Ovary (tissue), 9 donors: ENCODE data around the gene ABCA4. TPM values are rescaled to one million over a fixed set of nuclear protein-coding genes. Genes with fewer than 3 reads are reported as not detected.
"Not testable (repeated sequence)": the region's sequence is repeated elsewhere in the genome, so short reads cannot be mapped to it uniquely, and the experiment has no call there.

Source experiments
- DNase-seq, 5 donors: peaks; one replicate each; pipeline ENCODE4 v3.0.0-alpha.2; 2019 to 2020
- H3K27ac ChIP-seq, 2 donors: fragments of 200-600 bp; one replicate each; pipeline versions ENCODE4 v1.5.1 to v1.8.0; 2019 to 2022
- H3K27me3 ChIP-seq: fragments of 200-600 bp; one replicate; pipeline ENCODE4 v1.8.0; 2022
- H3K36me3 ChIP-seq: fragments of 200-600 bp; sonication (generic); one replicate; pipeline ENCODE4 v1.5.1; 2019
- H3K4me1 ChIP-seq: one replicate; pipeline ENCODE4 v1.8.1; 2013; ENCODE audit warnings: mild to moderate bottlenecking, moderate library complexity; ENCODE audit not compliant: insufficient read depth
- H3K4me3 ChIP-seq: fragments of 200-600 bp; sonication (generic); one replicate; pipeline ENCODE4 v1.5.1; 2017
- H3K9me3 ChIP-seq, 2 donors: fragments of 200-600 bp in 1 of 2; sonication (generic) in 1 of 2; one replicate each; pipeline versions ENCODE4 v1.5.1 to v1.8.1; 2013 to 2019; ENCODE audit warnings: mild to moderate bottlenecking in 1 of 2, moderate library complexity in 1 of 2
- EP300 ChIP-seq: sonication (generic); formaldehyde crosslinking; IDR thresholded peaks from one replicate; pipeline ENCODE4 v1.6.1; 2017; ENCODE audit warnings: antibody characterized with exemption
- POLR2A ChIP-seq: fragments of 450-650 bp; IDR thresholded peaks from one replicate; pipeline ENCODE4 v1.6.1; 2017; ENCODE audit warnings: antibody characterized with exemption, mild to moderate bottlenecking, moderate library complexity
- WGBS, 3 donors: extraction: QIAGEN DNeasy Blood & Tissue Kit in 1 of 3; methylation state at CpG; one replicate each; pipeline versions ENCODE4 v1.1.5 to v1.1.7; 2013 to 2017; 5-methylcytosine and 5-hydroxymethylcytosine counted together
- intact Hi-C, 4 donors: fragments of 100-400 bp; cut with DNase I; formaldehyde crosslinking; loops; one replicate each; pipeline versions ENCODE4 v1.11.0 to v1.15.1; 2022 to 2023
- polyA plus RNA-seq, 2 donors: library from polyadenylated mRNA; stranded (reverse); fragments of 200-250 nt in 1 of 2; fragments of 350-450 nt in 1 of 2; fragmentation: Illumina TruSeq in 1 of 2; extraction: RNeasy Lipid Tissue Mini Kit (QIAGEN cat#74804) in 1 of 2; gene quantifications; one replicate each; pipeline ENCODE4 v1.2.3, GENCODE V29; 2013 to 2014
- total RNA-seq, 7 donors: library from RNA; depleted of rRNA in 2 of 7; stranded (reverse); fragments of >200 nt in 2 of 7; fragmentation: NEBNext Ultra II Directional in 3 of 7; extraction: Animal tissue kit (Norgen Biotek cat#: 25700) in 3 of 7; gene quantifications; one replicate each; pipeline versions ENCODE4 v1.1.0 to v1.2.4, GENCODE V29; 2016 to 2023
- TF ChIP-seq, protein P1 (sequence below), 3 donors: fragments of 450-650 bp in 2 of 3; fragments of 200-600 bp in 1 of 3; IDR thresholded peaks; one replicate each; pipeline versions ENCODE4 v1.5.1 to v1.8.0; 2016 to 2022; ENCODE audit warnings: antibody characterized with exemption in 3 of 3, mild to moderate bottlenecking in 1 of 3
- donor health status: DM: no; HTN: no; CAD: no; lungs with moderate emphysema.
- donor health status: DM: no; HTN: no; CAD: no.
- donor health status: Bipolar disorder and iron deficiency.
- donor health status: DM: yes; HTN: yes; CAD: no.
- donor health status: DM: no; HTN: no; CAD: no.
- donor health status: DM: yes; HTN: yes; CAD: no.

ABCA4 gene
- total and polyA plus RNA-seq, 9 donors: 0.12 to 3.1 (median 0.35) TPM

- H3K27ac ChIP-seq: no peak overlapping the region
- intact Hi-C loops: no loop called here
- WGBS, 3 donors: 96 to 97% (median 96%) methylated on average over 12 of the region's 12 CpGs
- no peaks in the 10 kb centered on the region for H3K36me3 ChIP-seq
- TF ChIP-seq EP300: no peak
- H3K4me3 ChIP-seq: no peak overlapping the region
- H3K4me1 ChIP-seq: no peaks in the 10 kb centered on the region
- H3K9me3 ChIP-seq: no peaks in the 10 kb centered on the region
- no peaks in the 10 kb centered on the region for H3K27me3 ChIP-seq
- no peak for DNase-seq
Measured at GRCh38 chr1:94000510-94001282, 120.3 kb downstream of the ABCA4 start.

- no peak for DNase-seq
- Histone ChIP-seq H3K9me3 (no peaks in the 10 kb centered on the region), H3K27me3 (no peaks in the 10 kb centered on the region), H3K36me3 (no peaks in the 10 kb centered on the region), H3K4me3 (no peak overlapping the region), H3K4me1 (no peaks in the 10 kb centered on the region), H3K27ac (no peak overlapping the region)
- intact Hi-C loops: no loop called here
- TF ChIP-seq EP300 (no peak), POLR2A (no peak)
- TF ChIP-seq, protein P1, sequence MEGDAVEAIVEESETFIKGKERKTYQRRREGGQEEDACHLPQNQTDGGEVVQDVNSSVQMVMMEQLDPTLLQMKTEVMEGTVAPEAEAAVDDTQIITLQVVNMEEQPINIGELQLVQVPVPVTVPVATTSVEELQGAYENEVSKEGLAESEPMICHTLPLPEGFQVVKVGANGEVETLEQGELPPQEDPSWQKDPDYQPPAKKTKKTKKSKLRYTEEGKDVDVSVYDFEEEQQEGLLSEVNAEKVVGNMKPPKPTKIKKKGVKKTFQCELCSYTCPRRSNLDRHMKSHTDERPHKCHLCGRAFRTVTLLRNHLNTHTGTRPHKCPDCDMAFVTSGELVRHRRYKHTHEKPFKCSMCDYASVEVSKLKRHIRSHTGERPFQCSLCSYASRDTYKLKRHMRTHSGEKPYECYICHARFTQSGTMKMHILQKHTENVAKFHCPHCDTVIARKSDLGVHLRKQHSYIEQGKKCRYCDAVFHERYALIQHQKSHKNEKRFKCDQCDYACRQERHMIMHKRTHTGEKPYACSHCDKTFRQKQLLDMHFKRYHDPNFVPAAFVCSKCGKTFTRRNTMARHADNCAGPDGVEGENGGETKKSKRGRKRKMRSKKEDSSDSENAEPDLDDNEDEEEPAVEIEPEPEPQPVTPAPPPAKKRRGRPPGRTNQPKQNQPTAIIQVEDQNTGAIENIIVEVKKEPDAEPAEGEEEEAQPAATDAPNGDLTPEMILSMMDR (IDR thresholded peaks at IDR 0.05): no peak
- WGBS, 3 donors: 44 to 64% (median 56%) methylated on average over 3 of the region's 3 CpGs
Measured at GRCh38 chr1:93999840-94000415, 121.0 kb downstream of the ABCA4 start.

DNA sequence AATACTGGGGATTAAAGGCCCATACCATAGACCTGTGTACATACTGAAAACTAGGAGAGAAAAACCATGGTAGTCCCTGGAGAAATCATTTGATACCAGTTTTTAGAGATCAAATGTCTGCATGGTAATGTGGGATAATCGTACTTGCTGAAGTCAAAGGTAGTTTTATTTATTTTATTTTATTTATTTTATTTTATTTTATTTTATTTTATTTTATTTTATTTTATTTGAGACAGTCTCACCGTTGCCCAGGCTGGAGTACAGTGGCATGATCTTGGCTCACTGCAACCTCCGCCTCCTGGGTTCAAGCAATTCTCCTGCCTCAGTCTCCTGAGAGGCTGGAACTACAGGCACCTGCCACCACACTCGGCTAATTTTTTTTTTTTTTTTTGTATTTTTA is 122.4 kb downstream of the ABCA4 start:
- intact Hi-C loops, H3K36me3 ChIP-seq: not testable (repeated sequence)
- WGBS, 3 donors: 95 to 98% (median 95%) methylated on average over 4 of the region's 4 CpGs

GRCh38 chr1:93997756-93998155 is 123.2 kb downstream of the ABCA4 start:
- 62 to 69% (median 63%) methylated on average over 7 of the region's 7 CpGs for WGBS, 3 donors
- no peaks in the 10 kb centered on the region for H3K4me1 ChIP-seq
- TF ChIP-seq EP300: no peak
- TF ChIP-seq, protein P1 (IDR thresholded peaks at IDR 0.05): no peak
- no peak for TF ChIP-seq POLR2A
- no peak for DNase-seq
- H3K27me3 ChIP-seq: no peaks in the 10 kb centered on the region
- H3K4me3 ChIP-seq: no peak overlapping the region
- no peaks in the 10 kb centered on the region for H3K36me3 ChIP-seq
- no peaks in the 10 kb centered on the region for H3K9me3 ChIP-seq
- H3K27ac ChIP-seq: no peak overlapping the region
- intact Hi-C loops: no loop called here

More for the DNA sequence above, 122.4 kb downstream of the ABCA4 start:
- not testable (repeated sequence) for H3K4me3 ChIP-seq, DNase-seq, H3K27me3 ChIP-seq, H3K27ac ChIP-seq, H3K9me3 ChIP-seq, H3K4me1 ChIP-seq

GRCh38 chr1:93995837-93996536 is 125.0 kb downstream of the ABCA4 start:
- Histone ChIP-seq H3K27me3 (no peaks in the 10 kb centered on the region), H3K4me3 (no peak overlapping the region), H3K27ac (no peak overlapping the region), H3K36me3 (no peaks in the 10 kb centered on the region), H3K4me1 (no peaks in the 10 kb centered on the region), H3K9me3 (no peaks in the 10 kb centered on the region)
- TF ChIP-seq, protein P1 (IDR thresholded peaks at IDR 0.05): no peak
- TF ChIP-seq EP300 (no peak), POLR2A (no peak)
- no peak for DNase-seq
- intact Hi-C loops: no loop called here
- WGBS, 3 donors: 57 to 75% (median 63%) methylated on average over 5 of the region's 5 CpGs
